H1 (cell line): Measurements from ENCODE around the gene CEP350. TPM values are rescaled to one million over a fixed set of nuclear protein-coding genes. Genes with fewer than 3 reads are reported as not detected.

Experiments used
- CTCF ChIA-PET: fragments of 300-600 bp; sonication (Branson Sonifier 250); formaldehyde crosslinking; loops from one replicate; lab custom pipeline; 2021; ENCODE audit not compliant: partially characterized antibody; lab: Charles Lee
- POLR2A ChIA-PET: fragments of 300-600 bp; sonication (Branson Sonifier 250); formaldehyde crosslinking; loops from one replicate; lab custom pipeline; 2021; ENCODE audit warnings: inconsistent platforms; ENCODE audit not compliant: partially characterized antibody; lab: Charles Lee
- DNase-seq, 2 experiments: peaks; one replicate each; pipeline versions ENCODE4 v3.0.0 to v3.0.0-alpha.2; 2010 to 2022; ENCODE audit warnings: low spot score in 2 of 2, low read depth in 1 of 2, mixed read lengths in 1 of 2
- FAIRE-seq: peaks from 2 replicates; lab custom pipeline; 2011; peaks lifted over from hg19 to GRCh38; lab: Jason Lieb, UNC
- H2AFZ ChIP-seq: 2 replicates; pipeline ENCODE4 v1.8.1; 2012; ENCODE audit warnings: low read length, inconsistent platforms
- H2AK5ac ChIP-seq: 2 replicates; pipeline ENCODE4 v1.6.1; 2013; ENCODE audit warnings: low read depth, low read length
- H2BK120ac ChIP-seq: replicated peaks from 2 replicates; pipeline ENCODE3; 2013; ENCODE audit warnings: low read depth, low read length, inconsistent platforms
- H2BK12ac ChIP-seq: 2 replicates; pipeline ENCODE4 v1.6.1; 2013; ENCODE audit warnings: low read depth, low read length
- H2BK15ac ChIP-seq: 2 replicates; pipeline ENCODE4 v1.6.1; 2013; ENCODE audit warnings: low read length
- H2BK20ac ChIP-seq: 2 replicates; pipeline ENCODE4 v1.6.1; 2013; ENCODE audit warnings: low read length
- H2BK5ac ChIP-seq: 2 replicates; pipeline ENCODE4 v1.6.1; 2013; ENCODE audit warnings: low read depth, low read length
- H3K14ac ChIP-seq: 2 replicates; pipeline ENCODE4 v1.6.1; 2013; ENCODE audit warnings: inconsistent platforms; ENCODE audit not compliant: insufficient read length
- H3K18ac ChIP-seq: 2 replicates; pipeline ENCODE4 v1.6.1; 2013; ENCODE audit warnings: low read length; ENCODE audit errors: extremely low read depth
- H3K23ac ChIP-seq: 2 replicates; pipeline ENCODE4 v1.6.1; 2013; ENCODE audit warnings: inconsistent platforms; ENCODE audit not compliant: insufficient read length
- H3K23me2 ChIP-seq: 2 replicates; pipeline ENCODE4 v1.6.1; 2013; ENCODE audit warnings: low read depth, low read length
- H3K27ac ChIP-seq: 2 replicates; pipeline ENCODE4 v1.6.1; 2011; ENCODE audit warnings: low read depth, low read length, inconsistent platforms
- H3K27me3 ChIP-seq, 4 experiments: replicated peaks in 1 of 4; 1 replicate in 1 of 4; 2 replicates in 3 of 4; pipeline versions ENCODE4 v1.6.1 to v1.8.1; 2011 to 2013; ENCODE audit warnings: low read length in 3 of 4, mild to moderate bottlenecking in 3 of 4, inconsistent platforms in 2 of 4, mixed read lengths in 2 of 4, moderate library complexity in 1 of 4; ENCODE audit not compliant: control insufficient read depth in 3 of 4, insufficient read depth in 3 of 4; ENCODE audit errors: extremely low read depth in 1 of 4
- H3K36me3 ChIP-seq, 4 experiments: 2 replicates each; pipeline versions ENCODE4 v1.6.1 to v1.8.1; 2011 to 2013; ENCODE audit warnings: mild to moderate bottlenecking in 4 of 4, low read length in 3 of 4, moderate library complexity in 2 of 4, control low read depth in 1 of 4, inconsistent platforms in 1 of 4; ENCODE audit not compliant: insufficient read depth in 4 of 4, control insufficient read depth in 2 of 4
- H3K4ac ChIP-seq: replicated peaks from 2 replicates; pipeline ENCODE3; 2013; ENCODE audit warnings: low read length, low read depth, mixed read lengths, inconsistent platforms; ENCODE audit not compliant: insufficient read length
- H3K4me1 ChIP-seq, 4 experiments: replicated peaks in 1 of 4; 1 replicate in 1 of 4; 2 replicates in 3 of 4; pipeline versions ENCODE4 v1.6.1 to v1.8.1; 2011 to 2013; ENCODE audit warnings: low read length in 3 of 4, inconsistent platforms in 2 of 4, mixed read lengths in 1 of 4; ENCODE audit not compliant: insufficient read depth in 4 of 4, control insufficient read depth in 3 of 4
- H3K4me2 ChIP-seq, 2 experiments: 2 replicates each; pipeline versions ENCODE4 v1.6.1 to v1.8.1; 2011 to 2013; ENCODE audit warnings: low read depth in 2 of 2, low read length in 2 of 2, control low read depth in 1 of 2, inconsistent platforms in 1 of 2, mild to moderate bottlenecking in 1 of 2; ENCODE audit not compliant: insufficient read depth in 1 of 2
- H3K4me3 ChIP-seq, 4 experiments: fragments of 200-600, 300-600 bp in 1 of 4; sonication (generic), shearing (Covaris generic), sonication (Bioruptor Twin) in 1 of 4; 2 replicates each; pipeline versions ENCODE4 v1.5.1 to v1.8.1; 2011 to 2016; ENCODE audit warnings: low read length in 4 of 4, low read depth in 3 of 4, control low read depth in 2 of 4, inconsistent platforms in 2 of 4, mild to moderate bottlenecking in 2 of 4, mixed read lengths in 1 of 4, moderate library complexity in 1 of 4; ENCODE audit not compliant: insufficient read depth in 2 of 4; ENCODE audit errors: extremely low read depth in 1 of 4
- H3K56ac ChIP-seq: replicated peaks from 2 replicates; pipeline ENCODE3; 2013; ENCODE audit warnings: low read depth, mild to moderate bottlenecking, mixed read lengths, low read length, inconsistent platforms; ENCODE audit not compliant: insufficient read length
- H3K79me1 ChIP-seq: 2 replicates; pipeline ENCODE4 v1.6.1; 2013; ENCODE audit warnings: low read depth, low read length, control low read depth
- H3K79me2 ChIP-seq, 2 experiments: 2 replicates each; pipeline versions ENCODE4 v1.6.1 to v1.8.1; 2012 to 2013; ENCODE audit warnings: low read length in 2 of 2, mild to moderate bottlenecking in 2 of 2, inconsistent platforms in 1 of 2; ENCODE audit not compliant: insufficient read depth in 2 of 2, control insufficient read depth in 1 of 2
- H3K9ac ChIP-seq, 4 experiments: replicated peaks in 1 of 4; 1 replicate in 1 of 4; 2 replicates in 3 of 4; pipeline versions ENCODE4 v1.6.1 to v1.8.1; 2011 to 2013; ENCODE audit warnings: low read depth in 3 of 4, low read length in 3 of 4, control low read depth in 2 of 4, mild to moderate bottlenecking in 2 of 4, moderate library complexity in 2 of 4, inconsistent platforms in 1 of 4; ENCODE audit errors: extremely low read depth in 1 of 4
- H3K9me3 ChIP-seq, 2 experiments: 2 replicates each; pipeline versions ENCODE4 v1.6.1 to v1.8.1; 2012 to 2013; ENCODE audit warnings: mild to moderate bottlenecking in 2 of 2, moderate library complexity in 2 of 2, control low read depth in 1 of 2, inconsistent platforms in 1 of 2, low read depth in 1 of 2, low read length in 1 of 2, mixed read lengths in 1 of 2; ENCODE audit not compliant: insufficient read depth in 2 of 2
- H4K20me1 ChIP-seq, 2 experiments: replicated peaks in 1 of 2; 2 replicates each; pipeline versions ENCODE3 to v1.8.1; 2011 to 2013; ENCODE audit warnings: inconsistent platforms in 2 of 2, low read length in 2 of 2, mild to moderate bottlenecking in 1 of 2; ENCODE audit not compliant: insufficient read depth in 2 of 2, control insufficient read depth in 1 of 2
- H4K5ac ChIP-seq: 2 replicates; pipeline ENCODE4 v1.6.1; 2013; ENCODE audit warnings: low read length, low read depth, mixed read lengths, inconsistent platforms; ENCODE audit not compliant: insufficient read length
- H4K8ac ChIP-seq: 2 replicates; pipeline ENCODE4 v1.8.0; 2013; ENCODE audit warnings: mild to moderate bottlenecking, moderate library complexity, low read length, inconsistent platforms; ENCODE audit not compliant: insufficient read depth; ENCODE audit errors: extremely low read depth
- H4K91ac ChIP-seq: replicated peaks from 2 replicates; pipeline ENCODE3; 2013; ENCODE audit warnings: low read length, mixed read lengths, inconsistent platforms; ENCODE audit not compliant: insufficient read length
- ASH2L ChIP-seq: fragments of 200-600, 300-600 bp; sonication (generic); IDR thresholded peaks from one replicate; pipeline ENCODE4 v1.7.1; 2017; ENCODE audit warnings: low read length
- BCL11A ChIP-seq, 2 experiments: IDR thresholded peaks; one replicate each; pipeline ENCODE4 v1.6.1; 2011; ENCODE audit warnings: low read depth in 2 of 2, low read length in 2 of 2, mild to moderate bottlenecking in 2 of 2
- CBX8 ChIP-seq: fragments of 300-800, 300-1000 bp; sonication (generic); IDR thresholded peaks from 2 replicates; pipeline ENCODE4 v1.7.1; 2016; ENCODE audit warnings: low read depth, low read length, borderline replicate concordance
- CEBPB ChIP-seq: IDR thresholded peaks from 2 replicates; pipeline ENCODE4 v1.6.1; 2012; ENCODE audit warnings: low read depth, low read length
- CHD1 ChIP-seq: IDR thresholded peaks from 2 replicates; pipeline ENCODE4 v1.6.1; 2012; ENCODE audit warnings: low read depth, low read length, improper control_type of control experiment
- KDM1A ChIP-seq: fragments of 200-600, 300-600 bp; sonication (generic); IDR thresholded peaks from 2 replicates; pipeline ENCODE4 v1.7.1; 2016; ENCODE audit warnings: mild to moderate bottlenecking, low read length, borderline replicate concordance
- KDM4A ChIP-seq: IDR thresholded peaks from one replicate; pipeline ENCODE4 v1.7.1; 2012; ENCODE audit warnings: low read depth, mild to moderate bottlenecking, moderate library complexity, low read length, inconsistent platforms; ENCODE audit not compliant: severe bottlenecking
- NANOG ChIP-seq: IDR thresholded peaks from 2 replicates; pipeline ENCODE4 v1.6.1; 2011; ENCODE audit warnings: low read length, low read depth, mild to moderate bottlenecking, inconsistent platforms; ENCODE audit not compliant: insufficient read depth, poor library complexity, severe bottlenecking
- PHF8 ChIP-seq: fragments of 200-600 bp; sonication (generic); conservative IDR thresholded peaks from 2 replicates; pipeline ENCODE4 v1.7.1; 2012; ENCODE audit warnings: low read depth, mild to moderate bottlenecking, inconsistent platforms, low read length, moderate library complexity
- POLR2A ChIP-seq, 2 experiments: IDR thresholded peaks; 1 replicate in 1 of 2; 2 replicates in 1 of 2; pipeline ENCODE4 v1.6.1; 2011; ENCODE audit warnings: low read depth in 2 of 2, low read length in 2 of 2, mild to moderate bottlenecking in 2 of 2; ENCODE audit errors: control extremely low read depth in 1 of 2
- RAD21 ChIP-seq, 2 experiments: IDR thresholded peaks in 1 of 2; conservative IDR thresholded peaks in 1 of 2; 2 replicates each; pipeline ENCODE4 v1.6.1; 2011; ENCODE audit warnings: low read depth in 2 of 2, low read length in 2 of 2, improper control_type of control experiment in 1 of 2, inconsistent platforms in 1 of 2, mild to moderate bottlenecking in 1 of 2, moderate library complexity in 1 of 2
- RFX5 ChIP-seq: IDR thresholded peaks from 2 replicates; pipeline ENCODE4 v1.6.1; 2011; ENCODE audit warnings: low read depth, low read length, improper control_type of control experiment, borderline replicate concordance
- RXRA ChIP-seq: IDR thresholded peaks from 2 replicates; pipeline ENCODE4 v1.6.1; 2011; ENCODE audit warnings: low read depth, mild to moderate bottlenecking, low read length, moderate library complexity; ENCODE audit not compliant: insufficient read depth
- SP2 ChIP-seq: IDR thresholded peaks from 2 replicates; pipeline ENCODE4 v1.6.1; 2012; ENCODE audit warnings: mild to moderate bottlenecking, low read length, inconsistent platforms
- polyA plus RNA-seq, 7 experiments: library from polyadenylated mRNA; depleted of rRNA in 3 of 7; stranded (reverse) in 5 of 7; unstranded in 2 of 7; fragments of >200 nt in 5 of 7; fragments of 200-250 nt in 2 of 7; gene quantifications; 1 replicate in 5 of 7; 2 replicates in 1 of 7; 4 replicates in 1 of 7; pipeline versions ENCODE4 v1.2.1 to v1.2.3, GENCODE V29; 2011 to 2013; ENCODE audit warnings: missing spikeins in 2 of 7, mixed read lengths in 2 of 7
- total RNA-seq: library from RNA; stranded (reverse); fragmentation: NEBNext Ultra II Directional; extraction: Animal tissue kit (Norgen Biotek cat#: 25700); gene quantifications from 2 replicates; pipeline ENCODE4 v1.2.1, GENCODE V29; 2021

CEP350 gene
- total and polyA plus RNA-seq, 2 of the 8 experiments (the other 6 are each of a cell fraction or from before 2014, with no cell fraction given), result 5.6 to 39.4 TPM

DNA sequence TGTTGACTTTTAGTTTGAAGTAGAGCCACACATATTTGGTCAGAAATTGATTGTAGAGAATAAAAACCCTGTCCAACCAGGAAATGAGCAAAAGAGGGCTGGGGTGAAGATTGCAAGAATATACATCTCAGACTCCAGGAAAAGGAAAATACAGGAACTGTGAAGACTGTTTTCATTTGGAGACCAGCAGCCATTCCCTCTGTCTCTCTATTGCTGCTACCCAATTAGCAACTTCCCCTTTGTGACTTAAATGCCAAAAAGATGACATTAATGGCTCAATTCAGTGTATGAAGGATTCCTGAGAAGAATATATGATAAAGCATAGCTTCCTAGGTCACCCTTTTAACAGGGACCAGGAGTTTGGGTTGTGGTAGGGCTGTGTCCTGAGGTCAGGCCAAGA lies 31.6 kb upstream of the CEP350 start:
- no peak overlapping the region for H2BK15ac ChIP-seq
- no peak overlapping the region for H2BK12ac ChIP-seq
- POLR2A ChIA-PET, result interaction anchor here (1.3 to 1.9 kb wide), 2 partner anchors 31 to 40 kb away, joined by 3 to 4 read pairs; no protein-coding TSS in a partner anchor
- H3K18ac ChIP-seq, result no peak overlapping the region
- H4K8ac ChIP-seq, result no peak overlapping the region
- no peak overlapping the region for H2BK20ac ChIP-seq
- CTCF ChIA-PET, result interaction anchor here (0.5 to 1.0 kb wide), 4 partner anchors 10 to 217 kb away, joined by 3 to 4 read pairs (median 4); no protein-coding TSS in a partner anchor
- no peak overlapping the region for H2BK120ac ChIP-seq
- no peak for FAIRE-seq
- no peaks in the 10 kb centered on the region for H3K79me2 ChIP-seq
- H3K9me3 ChIP-seq, result no peaks in the 10 kb centered on the region
- no peak overlapping the region for H3K23ac ChIP-seq
- no peak overlapping the region for H3K4ac ChIP-seq
- H3K4me1 ChIP-seq, result peaks cover 0 to 12% (median 3%) of the 10 kb centered on the region in 4 experiments; a peak in 2 of 7 replicates
- H3K79me1 ChIP-seq, result no peaks in the 10 kb centered on the region
- no peak overlapping the region for H3K56ac ChIP-seq
- H3K4me3 ChIP-seq, result no peak overlapping the region
- no peak overlapping the region for H2BK5ac ChIP-seq
- H3K14ac ChIP-seq, result no peak overlapping the region
- no peak overlapping the region for H2AFZ ChIP-seq
- no peak for TF ChIP-seq POLR2A (IDR thresholded peaks at IDR 0.05; ENCODE audit: control extremely low read depth in 1 of 2, low read depth in 2 of 2, low read length in 2 of 2)
- TF ChIP-seq RAD21 (IDR thresholded peaks at IDR 0.05 in 1 of 2, conservative IDR thresholded peaks at IDR 0.05 in 1 of 2; ENCODE audit: low read depth in 2 of 2, low read length in 2 of 2), result no peak
- TF ChIP-seq CEBPB, result no peak
- TF ChIP-seq KDM4A, result no peak
- TF ChIP-seq BCL11A (IDR thresholded peaks at IDR 0.05; ENCODE audit: low read depth in 2 of 2, low read length in 2 of 2), result no peak
- TF ChIP-seq KDM1A, result no peak
- TF ChIP-seq RXRA, result no peak
- TF ChIP-seq CHD1, result no peak
- no peak for TF ChIP-seq PHF8
- no peak for TF ChIP-seq ASH2L
- TF ChIP-seq NANOG, result no peak
- no peak for TF ChIP-seq RFX5
- TF ChIP-seq CBX8, result no peak
- TF ChIP-seq SP2, result no peak
- no peak for DNase-seq
- no peak overlapping the region for H3K27ac ChIP-seq
- no peaks in the 10 kb centered on the region for H3K23me2 ChIP-seq
- H2AK5ac ChIP-seq, result no peak overlapping the region
- peaks cover 0 to 6% (median 3%) of the 10 kb centered on the region in 4 experiments; a peak in 4 of 8 replicates for H3K36me3 ChIP-seq
- no peak overlapping the region for H3K4me2 ChIP-seq
- no peak overlapping the region for H4K5ac ChIP-seq
- no peak overlapping the region for H3K9ac ChIP-seq
- no peaks in the 10 kb centered on the region for H3K27me3 ChIP-seq
- no peaks in the 10 kb centered on the region for H4K20me1 ChIP-seq
- no peak overlapping the region for H4K91ac ChIP-seq
